Measurements from ENCODE around the gene COPS2.

DNA sequence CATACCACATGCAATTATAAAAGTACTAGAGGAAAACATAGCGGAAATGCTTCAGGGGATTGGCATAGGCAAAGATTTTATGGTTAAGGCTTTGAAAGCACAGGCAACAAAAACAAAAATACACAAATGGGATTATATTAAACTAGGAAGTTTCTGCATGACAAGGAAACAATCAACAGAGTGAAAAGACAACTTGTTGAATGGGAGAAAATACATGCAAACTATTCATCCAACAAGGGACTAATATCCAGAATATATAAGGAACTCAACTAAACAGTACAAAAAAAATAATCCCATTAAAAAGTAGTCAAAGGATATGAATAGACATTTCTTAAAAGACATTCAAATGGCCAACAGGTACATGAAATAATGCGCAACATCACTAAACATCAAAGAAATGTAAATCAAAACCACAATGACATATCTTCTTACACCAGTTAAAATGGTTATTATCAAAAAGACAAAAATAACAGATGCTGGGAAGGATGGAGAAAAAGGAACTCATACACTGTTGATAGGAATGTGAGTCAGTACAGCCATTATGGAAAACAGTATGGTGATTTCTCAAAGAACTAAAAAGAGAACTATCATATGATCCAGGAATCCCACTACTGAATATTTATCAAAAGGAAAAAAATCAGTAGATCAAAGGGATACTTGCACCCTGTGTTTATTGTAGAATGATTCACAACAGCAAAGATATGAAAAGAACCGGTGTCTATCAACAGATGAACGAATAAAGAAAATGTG lies 39.1 kb downstream of the COPS2 start:
- TF ChIP-seq POLR2A (IDR thresholded peaks at IDR 0.05; ENCODE audit: insufficient read depth in 1 of 2, low read depth in 2 of 2, low read length in 2 of 2), result no peak
- TF ChIP-seq SIN3A (IDR thresholded peaks at IDR 0.05; ENCODE audit: borderline replicate concordance, low read depth, low read length), result no peak
- TF ChIP-seq ZNF547 (CRISPR knock-in tag; IDR thresholded peaks at IDR 0.05), result no peak
- TF ChIP-seq, protein P1, sequence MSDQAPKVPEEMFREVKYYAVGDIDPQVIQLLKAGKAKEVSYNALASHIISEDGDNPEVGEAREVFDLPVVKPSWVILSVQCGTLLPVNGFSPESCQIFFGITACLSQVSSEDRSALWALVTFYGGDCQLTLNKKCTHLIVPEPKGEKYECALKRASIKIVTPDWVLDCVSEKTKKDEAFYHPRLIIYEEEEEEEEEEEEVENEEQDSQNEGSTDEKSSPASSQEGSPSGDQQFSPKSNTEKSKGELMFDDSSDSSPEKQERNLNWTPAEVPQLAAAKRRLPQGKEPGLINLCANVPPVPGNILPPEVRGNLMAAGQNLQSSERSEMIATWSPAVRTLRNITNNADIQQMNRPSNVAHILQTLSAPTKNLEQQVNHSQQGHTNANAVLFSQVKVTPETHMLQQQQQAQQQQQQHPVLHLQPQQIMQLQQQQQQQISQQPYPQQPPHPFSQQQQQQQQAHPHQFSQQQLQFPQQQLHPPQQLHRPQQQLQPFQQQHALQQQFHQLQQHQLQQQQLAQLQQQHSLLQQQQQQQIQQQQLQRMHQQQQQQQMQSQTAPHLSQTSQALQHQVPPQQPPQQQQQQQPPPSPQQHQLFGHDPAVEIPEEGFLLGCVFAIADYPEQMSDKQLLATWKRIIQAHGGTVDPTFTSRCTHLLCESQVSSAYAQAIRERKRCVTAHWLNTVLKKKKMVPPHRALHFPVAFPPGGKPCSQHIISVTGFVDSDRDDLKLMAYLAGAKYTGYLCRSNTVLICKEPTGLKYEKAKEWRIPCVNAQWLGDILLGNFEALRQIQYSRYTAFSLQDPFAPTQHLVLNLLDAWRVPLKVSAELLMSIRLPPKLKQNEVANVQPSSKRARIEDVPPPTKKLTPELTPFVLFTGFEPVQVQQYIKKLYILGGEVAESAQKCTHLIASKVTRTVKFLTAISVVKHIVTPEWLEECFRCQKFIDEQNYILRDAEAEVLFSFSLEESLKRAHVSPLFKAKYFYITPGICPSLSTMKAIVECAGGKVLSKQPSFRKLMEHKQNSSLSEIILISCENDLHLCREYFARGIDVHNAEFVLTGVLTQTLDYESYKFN (CRISPR knock-in tag; conservative IDR thresholded peaks at IDR 0.05), result no peak
- TF ChIP-seq NR2C2 (CRISPR knock-in tag; IDR thresholded peaks at IDR 0.05; ENCODE audit: borderline replicate concordance), result no peak

All from HepG2 (cell line).